Embryonic facial prominence (tissue), 1 donor: ENCODE results near the gene RNF187.

ENCODE experiments used
- DNase-seq: peaks from one replicate; pipeline ENCODE4 v3.0.0-alpha.2; 2016; ENCODE audit errors: extremely low spot score

RNF187 gene

DNA sequence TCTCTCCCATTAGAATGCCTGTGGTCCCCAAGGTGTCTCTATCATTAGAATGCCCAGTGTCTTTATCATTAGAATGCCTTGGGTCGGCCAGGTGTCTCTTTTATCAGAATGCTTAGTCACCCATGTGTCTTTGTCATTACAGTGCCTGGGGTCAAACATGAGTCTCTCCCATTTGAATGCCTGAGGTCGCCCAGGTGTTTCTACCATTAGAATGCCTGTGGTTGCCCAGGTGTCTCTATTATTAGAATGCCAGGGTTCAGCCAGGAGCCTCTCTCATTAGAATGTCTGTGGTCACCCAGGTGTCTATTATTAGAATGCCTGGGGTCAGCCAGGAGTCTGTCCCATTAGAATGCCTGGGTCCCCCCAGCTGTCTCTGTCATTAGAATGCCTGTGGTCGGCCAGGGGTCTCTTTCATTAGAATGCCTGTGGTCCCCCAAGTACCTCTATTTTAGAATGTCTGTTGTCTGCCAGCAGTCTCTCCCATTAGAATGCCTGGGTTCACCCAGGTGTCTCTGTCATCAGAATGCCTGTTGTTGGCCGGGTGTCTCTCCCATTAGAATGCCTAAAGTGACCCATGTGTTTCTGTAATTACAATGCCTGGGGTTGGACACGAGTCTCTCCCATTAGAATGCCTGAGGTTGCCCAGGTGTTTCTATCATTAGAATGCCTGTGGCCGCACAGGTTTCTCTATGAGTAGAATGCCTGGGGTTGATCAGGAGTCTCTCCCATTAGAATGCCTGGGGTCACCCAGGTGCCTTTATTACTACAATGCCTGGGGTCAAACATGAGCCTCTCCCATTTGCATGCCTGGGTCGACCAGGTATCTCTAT lies 57.1 kb downstream of the RNF187 start:
- no peak for DNase-seq

- no peak for DNase-seq
Measured at GRCh38 chr1:228544921-228545591, 57.9 kb downstream of the RNF187 start.
